Activated CD8-positive, alpha-beta T cell treated with anti-CD3 and anti-CD28 coated beads, Interleukin-2, amount 10 ng/mL, durations not matched to agents 7 days and 5 days (primary cell): ENCODE results near the gene ZNF358. TPM values are rescaled to one million over a fixed set of nuclear protein-coding genes. Genes with fewer than 3 reads are reported as not detected.

Experiments used
- ATAC-seq: fragments of 150-1000 bp; cut with Tn5 transposase; one replicate; pipeline ENCODE4 v1.10.0; 2021; ENCODE audit warnings: moderate library complexity
- CTCF ChIA-PET: fragments of 350-600 bp; sonication (Branson Sonifier 250); formaldehyde crosslinking; loops from one replicate; lab custom pipeline; 2021; ENCODE audit warnings: antibody characterized with exemption; lab: Charles Lee
- POLR2A ChIA-PET: fragments of 350-600 bp; sonication (Branson Sonifier 250); formaldehyde crosslinking; loops from one replicate; lab custom pipeline; 2021; ENCODE audit warnings: antibody characterized with exemption; lab: Charles Lee
- DNase-seq: peaks from one replicate; pipeline ENCODE4 v3.0.0-alpha.2; 2020
- H3K27ac Mint-ChIP-seq: one replicate; pipeline ENCODE4 v1.8.0; 2021; ENCODE audit warnings: mild to moderate bottlenecking, mixed read lengths
- H3K27me3 Mint-ChIP-seq: one replicate; pipeline ENCODE4 v1.8.0; 2021; ENCODE audit warnings: low read depth, mixed read lengths
- H3K36me3 Mint-ChIP-seq: one replicate; pipeline ENCODE4 v1.8.0; 2021; ENCODE audit warnings: low read depth, mixed read lengths
- H3K4me1 Mint-ChIP-seq: one replicate; pipeline ENCODE4 v1.8.0; 2021; ENCODE audit warnings: low read depth, mixed read lengths
- H3K4me3 Mint-ChIP-seq: one replicate; pipeline ENCODE4 v1.8.0; 2021; ENCODE audit warnings: mild to moderate bottlenecking, mixed read lengths
- H3K9me3 Mint-ChIP-seq: one replicate; pipeline ENCODE4 v1.8.0; 2022; ENCODE audit warnings: mixed read lengths; ENCODE audit not compliant: insufficient read depth
- total RNA-seq, 2 experiments: library from RNA; stranded (reverse); gene quantifications; one replicate each; pipeline ENCODE4 v1.2.3, GENCODE V29; 2021

Gene ZNF358
- total RNA-seq, 2 experiments from 2014 or later = 5.8 to 7.9 TPM

- H3K4me1 Mint-ChIP-seq = peaks cover 5% of the 10 kb centered on the region
- H3K9me3 Mint-ChIP-seq = no peaks in the 10 kb centered on the region
- CTCF ChIA-PET = interaction anchor here (0.9 to 1.8 kb wide), 2 partner anchors 10 to 122 kb away, joined by 3 to 15 read pairs; partner anchors contain the start of gene TRAPPC5
- DNase-seq (no peak), ATAC-seq (no peak)
- H3K4me3 Mint-ChIP-seq = no peak overlapping the region
- no peaks in the 10 kb centered on the region for H3K27me3 Mint-ChIP-seq
- H3K27ac Mint-ChIP-seq = no peak overlapping the region
- peaks cover 56% of the 10 kb centered on the region for H3K36me3 Mint-ChIP-seq
- POLR2A ChIA-PET = no interaction called here
Measured at GRCh38 chr19:7558667-7559066, 42.8 kb downstream of the ZNF358 start.

GRCh38 chr19:7559102-7559501 is 43.2 kb downstream of the ZNF358 start:
- no peak overlapping the region for H3K4me3 Mint-ChIP-seq
- H3K27me3 Mint-ChIP-seq = no peaks in the 10 kb centered on the region
- no peak overlapping the region for H3K27ac Mint-ChIP-seq
- no peak for DNase-seq
- POLR2A ChIA-PET = no interaction called here
- no peaks in the 10 kb centered on the region for H3K9me3 Mint-ChIP-seq
- peaks cover 54% of the 10 kb centered on the region for H3K36me3 Mint-ChIP-seq
- CTCF ChIA-PET = interaction anchor here (0.9 to 1.8 kb wide), 2 partner anchors 9 to 122 kb away, joined by 3 to 15 read pairs; partner anchors contain the start of gene TRAPPC5
- ATAC-seq = no peak
- H3K4me1 Mint-ChIP-seq = peaks cover 5% of the 10 kb centered on the region

GRCh38 chr19:7560255-7560654 is 44.4 kb downstream of the ZNF358 start:
- Mint-ChIP-seq H3K9me3 (no peaks in the 10 kb centered on the region), H3K27me3 (no peaks in the 10 kb centered on the region), H3K27ac (no peak overlapping the region), H3K4me3 (no peak overlapping the region), H3K36me3 (peaks cover 48% of the 10 kb centered on the region), H3K4me1 (peaks cover 5% of the 10 kb centered on the region)
- no peak for ATAC-seq
- ChIA-PET CTCF (interaction anchor here (1.0 to 1.8 kb wide), 2 partner anchors 8 to 309 kb away, joined by 3 to 15 read pairs; no protein-coding TSS in a partner anchor), POLR2A (interaction anchor here (0.6 kb wide), 1 partner anchor 83 kb away, joined by 3 read pairs; no protein-coding TSS in a partner anchor)
- DNase-seq = no peak

- no peak for ATAC-seq
- Mint-ChIP-seq H3K4me3 (no peak overlapping the region), H3K36me3 (peaks cover 39% of the 10 kb centered on the region), H3K27ac (no peak overlapping the region), H3K9me3 (no peaks in the 10 kb centered on the region), H3K4me1 (peaks cover 5% of the 10 kb centered on the region), H3K27me3 (no peaks in the 10 kb centered on the region)
- CTCF ChIA-PET = interaction anchor here (1.0 kb wide), 1 partner anchor 308 kb away, joined by 3 read pairs; no protein-coding TSS in a partner anchor
- POLR2A ChIA-PET = no interaction called here
- DNase-seq = no peak
Measured at GRCh38 chr19:7561325-7561724, 45.4 kb downstream of the ZNF358 start.

- H3K4me3 Mint-ChIP-seq = no peak overlapping the region
- ChIA-PET CTCF (no interaction called here), POLR2A (no interaction called here)
- ATAC-seq (no peak), DNase-seq (peak; percentile 36)
- H3K36me3 Mint-ChIP-seq = peaks cover 29% of the 10 kb centered on the region
- no peaks in the 10 kb centered on the region for H3K9me3 Mint-ChIP-seq
- H3K27ac Mint-ChIP-seq = no peak overlapping the region
- H3K4me1 Mint-ChIP-seq = peaks cover 5% of the 10 kb centered on the region
- no peaks in the 10 kb centered on the region for H3K27me3 Mint-ChIP-seq
Measured at GRCh38 chr19:7562646-7563393, 46.9 kb downstream of the ZNF358 start.

- ChIA-PET POLR2A (no interaction called here), CTCF (interaction anchor here (0.8 to 1.3 kb wide), 5 partner anchors 54 to 235 kb away, joined by 3 to 4 read pairs (median 3); partner anchors contain the start of gene TRAPPC5)
- Mint-ChIP-seq H3K4me1 (peaks cover 7% of the 10 kb centered on the region), H3K27me3 (no peaks in the 10 kb centered on the region), H3K9me3 (no peaks in the 10 kb centered on the region), H3K4me3 (no peak overlapping the region), H3K36me3 (peaks cover 16% of the 10 kb centered on the region), H3K27ac (no peak overlapping the region)
- ATAC-seq (no peak), DNase-seq (no peak)
Measured at GRCh38 chr19:7564866-7565265, 49.0 kb downstream of the ZNF358 start.

GRCh38 chr19:7565332-7565731 is 49.4 kb downstream of the ZNF358 start:
- no peaks in the 10 kb centered on the region for H3K9me3 Mint-ChIP-seq
- peaks cover 13% of the 10 kb centered on the region for H3K36me3 Mint-ChIP-seq
- DNase-seq (no peak), ATAC-seq (no peak)
- CTCF ChIA-PET = interaction anchor here (0.8 to 1.3 kb wide), 3 partner anchors 54 to 235 kb away, joined by 3 to 4 read pairs (median 4); partner anchors contain the start of gene TRAPPC5
- no peaks in the 10 kb centered on the region for H3K27me3 Mint-ChIP-seq
- H3K4me1 Mint-ChIP-seq = peaks cover 4% of the 10 kb centered on the region
- POLR2A ChIA-PET = no interaction called here
- no peak overlapping the region for H3K4me3 Mint-ChIP-seq
- no peak overlapping the region for H3K27ac Mint-ChIP-seq

Other genes starting within 250 kb of the ZNF358 start
- gene INSR, start 221.7 kb upstream of the ZNF358 start, total RNA-seq = 1 to 10 TPM in 1 of 2 experiments, under 1 TPM in 1; 0.42 to 1.1 TPM
- gene ARHGEF18, start 167.2 kb upstream of the ZNF358 start, total RNA-seq = 10 to 100 TPM; 34.0 to 40.5 TPM
- gene PEX11G, start 27.1 kb upstream of the ZNF358 start, total RNA-seq = 1 to 10 TPM in 1 of 2 experiments, under 1 TPM in 1; 0.99 to 1.5 TPM
- gene MCOLN1, start 6.5 kb downstream of the ZNF358 start, total RNA-seq = 10 to 100 TPM; 16.2 to 17.7 TPM
- 100 to 1,000 TPM; 166 to 173 TPM for gene PNPLA6, start 19.6 kb downstream of the ZNF358 start, total RNA-seq
- under 1 TPM; 0.34 to 0.42 TPM for gene CAMSAP3, start 79.8 kb downstream of the ZNF358 start, total RNA-seq
- gene XAB2, start 113.4 kb downstream of the ZNF358 start, total RNA-seq = 10 to 100 TPM; 44.8 to 46.9 TPM
- gene PET100, start 113.7 kb downstream of the ZNF358 start, total RNA-seq = 100 to 1,000 TPM; 125 to 136 TPM
- 1 to 10 TPM in 1 of 2 experiments, under 1 TPM in 1; 0.63 to 1.0 TPM for gene PCP2, start 117.6 kb downstream of the ZNF358 start, total RNA-seq
- gene STXBP2, start 121.0 kb downstream of the ZNF358 start, total RNA-seq = 100 to 1,000 TPM; 162 to 168 TPM
- gene RETN, start 152.9 kb downstream of the ZNF358 start, total RNA-seq = 1 to 10 TPM; 2.2 to 3.0 TPM
- gene MCEMP1, start 161.0 kb downstream of the ZNF358 start, total RNA-seq = not detected
- 10 to 100 TPM; 92.8 to 95.1 TPM for gene TRAPPC5, start 164.7 kb downstream of the ZNF358 start, total RNA-seq
- under 1 TPM; 0.29 to 0.31 TPM for gene FCER2, start 186.0 kb downstream of the ZNF358 start, total RNA-seq
- gene CLEC4G, start 216.0 kb downstream of the ZNF358 start, total RNA-seq = not detected
- gene CD209, start 231.4 kb downstream of the ZNF358 start, total RNA-seq = not detected
- not detected for gene CLEC4M, start 247.1 kb downstream of the ZNF358 start, total RNA-seq